IMR-90 (cell line): ENCODE results near the gene ZNF574. TPM values are rescaled to one million over a fixed set of nuclear protein-coding genes. Genes with fewer than 3 reads are reported as not detected.

ENCODE experiments used
- ATAC-seq: fragments of 200-7000 bp; cut with Tn5 transposase; 2 replicates; pipeline ENCODE4 v1.9.1; 2020; ENCODE audit warnings: low read depth, mild to moderate bottlenecking, moderate library complexity
- BruUV-seq: library from RNA; stranded (reverse); fragments of 400-500 nt; replicated peaks from 2 replicates; lab custom pipeline; 2021; lab: Mats Ljungman, UMichigan
- CTCF ChIA-PET: fragments of 300-600 bp; formaldehyde crosslinking; extraction: SDS; loops from one replicate; lab custom pipeline; 2021; ENCODE audit warnings: antibody characterized with exemption; lab: Yijun Ruan, JAX
- POLR2A ChIA-PET: fragments of 300-600 bp; sonication (Branson Sonifier 250); formaldehyde crosslinking; loops from one replicate; lab custom pipeline; 2022; ENCODE audit warnings: antibody characterized with exemption; ENCODE audit not compliant: unreplicated experiment; lab: Charles Lee
- DNase-seq: peaks from one replicate; pipeline ENCODE4 v3.0.0; 2013
- H2AFZ ChIP-seq: replicated peaks from 2 replicates; pipeline ENCODE3; 2013; ENCODE audit warnings: low read length, mild to moderate bottlenecking; ENCODE audit not compliant: poor library complexity
- H2AK5ac ChIP-seq: 2 replicates; pipeline ENCODE4 v1.6.1; 2013; ENCODE audit warnings: low read depth, low read length, inconsistent platforms
- H2AK9ac ChIP-seq: replicated peaks from 2 replicates; pipeline ENCODE3; 2013; ENCODE audit warnings: mild to moderate bottlenecking, low read depth, low read length, moderate library complexity; ENCODE audit not compliant: poor library complexity
- H2BK120ac ChIP-seq: 2 replicates; pipeline ENCODE4 v1.6.1; 2013; ENCODE audit warnings: low read depth, low read length, inconsistent platforms
- H2BK15ac ChIP-seq: 3 replicates; pipeline ENCODE4 v1.6.1; 2013; ENCODE audit warnings: low read depth, low read length, inconsistent platforms
- H2BK20ac ChIP-seq: 2 replicates; pipeline ENCODE4 v1.6.1; 2013; ENCODE audit warnings: low read depth, mild to moderate bottlenecking, inconsistent platforms, low read length, moderate library complexity
- H2BK5ac ChIP-seq: 2 replicates; pipeline ENCODE4 v1.6.1; 2013; ENCODE audit warnings: mild to moderate bottlenecking, low read depth, low read length, inconsistent platforms; ENCODE audit not compliant: poor library complexity, severe bottlenecking
- H3K14ac ChIP-seq: replicated peaks from 2 replicates; pipeline ENCODE4 v1.6.1; 2013; ENCODE audit warnings: low read depth, low read length, inconsistent platforms
- H3K18ac ChIP-seq: 2 replicates; pipeline ENCODE4 v1.6.1; 2013; ENCODE audit warnings: low read depth, low read length, control low read depth
- H3K23ac ChIP-seq: 2 replicates; pipeline ENCODE4 v1.6.1; 2013; ENCODE audit warnings: low read depth, low read length, inconsistent platforms
- H3K27ac ChIP-seq: 2 replicates; pipeline ENCODE4 v1.5.1; 2013; ENCODE audit warnings: mild to moderate bottlenecking, control low read depth, low read length; ENCODE audit not compliant: insufficient read depth
- H3K27me3 ChIP-seq: 2 replicates; pipeline ENCODE4 v1.6.1; 2013; ENCODE audit warnings: low read length; ENCODE audit not compliant: control insufficient read depth, insufficient read depth
- H3K36me3 ChIP-seq: 2 replicates; pipeline ENCODE4 v1.6.1; 2013; ENCODE audit warnings: low read length, mixed read lengths; ENCODE audit not compliant: control insufficient read depth, insufficient read depth
- H3K4ac ChIP-seq: 2 replicates; pipeline ENCODE4 v1.6.1; 2013; ENCODE audit warnings: low read depth, low read length, inconsistent platforms
- H3K4me1 ChIP-seq: 2 replicates; pipeline ENCODE4 v1.6.1; 2013; ENCODE audit warnings: low read length, mixed read lengths; ENCODE audit not compliant: control insufficient read depth, insufficient read depth
- H3K4me2 ChIP-seq: 2 replicates; pipeline ENCODE4 v1.6.1; 2013; ENCODE audit warnings: low read depth, mild to moderate bottlenecking, control low read depth, low read length, moderate library complexity
- H3K4me3 ChIP-seq: 2 replicates; pipeline ENCODE4 v1.5.1; 2013; ENCODE audit warnings: low read depth, mild to moderate bottlenecking, control low read depth, low read length, moderate library complexity; ENCODE audit not compliant: insufficient read depth
- H3K56ac ChIP-seq: 2 replicates; pipeline ENCODE4 v1.6.1; 2013; ENCODE audit warnings: low read length, inconsistent platforms; ENCODE audit not compliant: insufficient read depth; ENCODE audit errors: extremely low read depth
- H3K79me1 ChIP-seq, 2 experiments: 2 replicates each; pipeline ENCODE4 v1.6.1; 2013; ENCODE audit warnings: low read length in 2 of 2, inconsistent platforms in 1 of 2, low read depth in 1 of 2
- H3K9ac ChIP-seq: 2 replicates; pipeline ENCODE4 v1.6.1; 2013; ENCODE audit warnings: low read depth, low read length, control low read depth
- H3K9me1 ChIP-seq: 2 replicates; pipeline ENCODE4 v1.6.1; 2013; ENCODE audit warnings: low read length, inconsistent platforms; ENCODE audit not compliant: insufficient read depth
- H3K9me3 ChIP-seq: 2 replicates; pipeline ENCODE4 v1.6.1; 2013; ENCODE audit warnings: low read length; ENCODE audit not compliant: control insufficient read depth, insufficient read depth
- H4K20me1 ChIP-seq: 2 replicates; pipeline ENCODE4 v1.6.1; 2013; ENCODE audit warnings: low read length, inconsistent platforms; ENCODE audit not compliant: insufficient read depth
- H4K5ac ChIP-seq: 2 replicates; pipeline ENCODE4 v1.6.1; 2013; ENCODE audit warnings: mild to moderate bottlenecking, low read depth, low read length, control low read depth
- H4K8ac ChIP-seq, 2 experiments: 2 replicates each; pipeline ENCODE4 v1.6.1; 2013; ENCODE audit warnings: low read depth in 2 of 2, low read length in 2 of 2, control low read depth in 1 of 2, inconsistent platforms in 1 of 2
- H4K91ac ChIP-seq: 2 replicates; pipeline ENCODE4 v1.6.1; 2013; ENCODE audit warnings: low read depth, low read length, inconsistent platforms; ENCODE audit not compliant: insufficient read depth
- BHLHE40 ChIP-seq: fragments of 150-350 bp; IDR thresholded peaks from 2 replicates; pipeline ENCODE4 v1.6.1; 2016; ENCODE audit warnings: mild to moderate bottlenecking, low read depth, low read length
- CEBPB ChIP-seq: IDR thresholded peaks from 2 replicates; pipeline ENCODE4 v1.6.1; 2012; ENCODE audit warnings: low read depth, low read length, improper control_type of control experiment
- CHD1 ChIP-seq: IDR thresholded peaks from 2 replicates; pipeline ENCODE4 v1.6.1; 2012; ENCODE audit warnings: low read depth, low read length, improper control_type of control experiment
- CTCF ChIP-seq: conservative IDR thresholded peaks from 2 replicates; pipeline ENCODE4 v1.5.1; 2012; ENCODE audit warnings: mild to moderate bottlenecking, low read depth, low read length, improper control_type of control experiment
- ELK1 ChIP-seq: fragments of 150-350 bp; IDR thresholded peaks from 2 replicates; pipeline ENCODE4 v1.6.1; 2016; ENCODE audit warnings: low read depth, mild to moderate bottlenecking, low read length, moderate library complexity, borderline replicate concordance
- RCOR1 ChIP-seq: IDR thresholded peaks from 2 replicates; pipeline ENCODE4 v1.6.1; 2012; ENCODE audit warnings: mild to moderate bottlenecking, low read length, improper control_type of control experiment; ENCODE audit not compliant: insufficient replicate concordance
- USF2 ChIP-seq: fragments of 150-350 bp; IDR thresholded peaks from 2 replicates; pipeline ENCODE4 v1.6.1; 2017; ENCODE audit warnings: mild to moderate bottlenecking, antibody characterized with exemption, low read length, low read depth
- WGBS, 2 experiments: methylation state at CpG; one replicate each; pipeline versions ENCODE4 v1.1.5 to v1.1.7; 2013; ENCODE audit warnings: missing lambda C conversion rate in 2 of 2; ENCODE audit not compliant: insufficient read length in 1 of 2; ENCODE audit errors: extremely low coverage in 2 of 2; 5-methylcytosine and 5-hydroxymethylcytosine counted together
- dilution Hi-C: fragments of 300-500 bp; cut with HindIII; formaldehyde crosslinking; loops from one replicate; pipeline ENCODE4 v1.14.3; 2018; ENCODE audit warnings: low sequenced_read_pairs; ENCODE audit not compliant: unreplicated experiment
- in situ Hi-C: fragments of 300-500 bp; cut with MboI; formaldehyde crosslinking; loops from 3 replicates; pipeline ENCODE4 v1.14.3; 2019; ENCODE audit warnings: low sequenced_read_pairs, inconsistent platforms, mixed read lengths
- intact Hi-C: fragments of 100-400 bp; cut with micrococcal nuclease; formaldehyde crosslinking; loops from 2 replicates; pipeline ENCODE4 v1.10.0; 2022
- polyA plus RNA-seq, 3 experiments: library from polyadenylated mRNA; depleted of rRNA; stranded (reverse); fragments of >200 nt; gene quantifications; 2 replicates each; pipeline ENCODE4 v1.2.3, GENCODE V29; 2012; ENCODE audit warnings: low replicate concordance in 1 of 3
- total RNA-seq: library from RNA; depleted of rRNA; stranded (reverse); fragments of >200 nt; gene quantifications from 2 replicates; pipeline ENCODE4 v1.2.3, GENCODE V29; 2012

Gene ZNF574
- total and polyA plus RNA-seq, 2 of the 4 experiments (the other 2 are of a cell fraction): 8.1 to 14.1 TPM

GRCh38 chr19:42096255-42096837 lies 20.4 kb downstream of the ZNF574 start:
- TF ChIP-seq CHD1 (no peak), CTCF (no peak), BHLHE40 (no peak), CEBPB (no peak), ELK1 (no peak), RCOR1 (no peak), USF2 (no peak)
- Histone ChIP-seq H3K4me3 (no peak overlapping the region), H2BK20ac (no peak overlapping the region), H2AK5ac (no peak overlapping the region), H2AK9ac (no peak overlapping the region), H4K5ac (no peak overlapping the region), H2BK15ac (no peak overlapping the region), H4K20me1 (no peaks in the 10 kb centered on the region), H3K27ac (no peak overlapping the region), H3K4me1 (peaks cover 2% of the 10 kb centered on the region; the same call in 1 of the 2 replicates), H3K27me3 (no peaks in the 10 kb centered on the region; the same call in 1 of the 2 replicates), H3K4me2 (no peak overlapping the region), H4K8ac (no peak overlapping the region), H3K18ac (no peak overlapping the region), H2BK120ac (no peak overlapping the region), H2BK5ac (no peak overlapping the region), H3K14ac (no peak overlapping the region), H3K56ac (no peak overlapping the region), H2AFZ (peak overlapping the region; percentile 16), H3K79me1 (no peaks in the 10 kb centered on the region), H3K4ac (no peak overlapping the region), H3K9me1 (no peaks in the 10 kb centered on the region), H3K9ac (no peak overlapping the region), H3K36me3 (no peaks in the 10 kb centered on the region), H3K23ac (no peak overlapping the region), H4K91ac (no peak overlapping the region), H3K9me3 (no peaks in the 10 kb centered on the region)
- no peak for ATAC-seq
- in situ Hi-C loops (no loop called here), intact Hi-C loops (no loop called here), dilution Hi-C loops (no loop called here)
- POLR2A ChIA-PET: no interaction called here
- CTCF ChIA-PET: no interaction called here
- WGBS, 2 experiments: 50% methylated on average over 2 of the region's 15 CpGs; no CpG with 5 or more reads in 1 of the 2 experiments
- DNase-seq: no peak
- no TSS peak for BruUV-seq
